ENCODE results near the gene NRXN2.
"Not testable (repeated sequence)": the region's sequence is repeated elsewhere in the genome, so short reads cannot be mapped to it uniquely, and the experiment has no call there.

Gene NRXN2

GRCh38 chr11:64605244-64605560 lies 117.8 kb downstream of the NRXN2 start:
- DNase-seq (ENCODE audit: low read depth), result no peak

- no peak for DNase-seq (ENCODE audit: low read depth)
Observed at GRCh38 chr11:64604458-64605243, 118.3 kb downstream of the NRXN2 start.

- no peak for DNase-seq (ENCODE audit: low read depth)
Observed at GRCh38 chr11:64603411-64604110, 119.4 kb downstream of the NRXN2 start.

GRCh38 chr11:64602466-64603070 lies 120.4 kb downstream of the NRXN2 start:
- DNase-seq (ENCODE audit: low read depth), result no peak

- DNase-seq (ENCODE audit: low read depth), result no peak
Observed at GRCh38 chr11:64601605-64602465, 121.2 kb downstream of the NRXN2 start.

GRCh38 chr11:64600281-64600992 lies 122.6 kb downstream of the NRXN2 start:
- DNase-seq (ENCODE audit: low read depth), result no peak

- DNase-seq (ENCODE audit: low read depth), result no peak
Observed at GRCh38 chr11:64599698-64600211, 123.2 kb downstream of the NRXN2 start.

GRCh38 chr11:64598797-64599697 lies 124.0 kb downstream of the NRXN2 start:
- DNase-seq (ENCODE audit: low read depth), result no peak

GRCh38 chr11:64598106-64598796 lies 124.7 kb downstream of the NRXN2 start:
- DNase-seq (ENCODE audit: low read depth), result no peak

GRCh38 chr11:64597671-64598101 lies 125.3 kb downstream of the NRXN2 start:
- no peak for DNase-seq (ENCODE audit: low read depth)

- not testable (repeated sequence) for DNase-seq (ENCODE audit: low read depth)
Observed at GRCh38 chr11:64595922-64596321, 127.1 kb downstream of the NRXN2 start.

- no peak for DNase-seq (ENCODE audit: low read depth)
Observed at GRCh38 chr11:64594159-64594939, 128.6 kb downstream of the NRXN2 start.

GRCh38 chr11:64593156-64594105 lies 129.6 kb downstream of the NRXN2 start:
- no peak for DNase-seq (ENCODE audit: low read depth)

- DNase-seq (ENCODE audit: low read depth), result no peak
Observed at GRCh38 chr11:64592656-64593055, 130.3 kb downstream of the NRXN2 start.

GRCh38 chr11:64592234-64592615 lies 130.8 kb downstream of the NRXN2 start:
- no peak for DNase-seq (ENCODE audit: low read depth)

- DNase-seq (ENCODE audit: low read depth), result no peak
Observed at GRCh38 chr11:64591257-64592233, 131.5 kb downstream of the NRXN2 start.

Measured in EH (cell line).